Muscle of leg (tissue), 11 donors: ENCODE results near the gene DUSP12. TPM values are rescaled to one million over a fixed set of nuclear protein-coding genes. Genes with fewer than 3 reads are reported as not detected.

Experiments
- DNase-seq: peaks from one replicate; pipeline ENCODE4 v3.0.0; 2013
- H3K27ac ChIP-seq: one replicate; pipeline ENCODE4 v1.5.1; 2013; ENCODE audit warnings: mild to moderate bottlenecking, low read length, control low read depth
- H3K27me3 ChIP-seq: one replicate; pipeline ENCODE4 v1.6.1; 2013; ENCODE audit warnings: low read length; ENCODE audit not compliant: control insufficient read depth, insufficient read depth
- H3K36me3 ChIP-seq: one replicate; pipeline ENCODE4 v1.6.1; 2013; ENCODE audit warnings: low read length; ENCODE audit not compliant: control insufficient read depth, insufficient read depth
- H3K4me1 ChIP-seq: one replicate; pipeline ENCODE4 v1.6.1; 2013; ENCODE audit warnings: low read length; ENCODE audit not compliant: control insufficient read depth, insufficient read depth
- H3K4me3 ChIP-seq: one replicate; pipeline ENCODE4 v1.5.1; 2013; ENCODE audit warnings: low read length, control low read depth
- H3K9me3 ChIP-seq: replicated peaks from 2 replicates; pipeline ENCODE4 v1.6.1; 2013; ENCODE audit warnings: low read depth, low read length; ENCODE audit not compliant: control insufficient read depth
- WGBS: methylation state at CpG from one replicate; pipeline ENCODE4 v1.1.5; 2013; ENCODE audit warnings: missing lambda C conversion rate; ENCODE audit not compliant: insufficient coverage; 5-methylcytosine and 5-hydroxymethylcytosine counted together
- polyA plus RNA-seq, 8 donors: library from polyadenylated mRNA; unstranded; fragments of 120-200 nt; gene quantifications; one replicate each; pipeline versions ENCODE4 v1.2.1 to v1.2.3, GENCODE V29; 2013; ENCODE audit warnings: inconsistent platforms in 1 of 8, low replicate concordance in 1 of 8; ENCODE audit not compliant: insufficient read length in 8 of 8, insufficient read depth in 1 of 8
- total RNA-seq: library from RNA; stranded (reverse); fragments of 120-200 nt; gene quantifications from one replicate; pipeline ENCODE4 v1.2.4, GENCODE V29; 2013

The DUSP12 gene
- total and polyA plus RNA-seq, 9 donors, result 21.6 to 32.3 (median 23.6) TPM

DNA sequence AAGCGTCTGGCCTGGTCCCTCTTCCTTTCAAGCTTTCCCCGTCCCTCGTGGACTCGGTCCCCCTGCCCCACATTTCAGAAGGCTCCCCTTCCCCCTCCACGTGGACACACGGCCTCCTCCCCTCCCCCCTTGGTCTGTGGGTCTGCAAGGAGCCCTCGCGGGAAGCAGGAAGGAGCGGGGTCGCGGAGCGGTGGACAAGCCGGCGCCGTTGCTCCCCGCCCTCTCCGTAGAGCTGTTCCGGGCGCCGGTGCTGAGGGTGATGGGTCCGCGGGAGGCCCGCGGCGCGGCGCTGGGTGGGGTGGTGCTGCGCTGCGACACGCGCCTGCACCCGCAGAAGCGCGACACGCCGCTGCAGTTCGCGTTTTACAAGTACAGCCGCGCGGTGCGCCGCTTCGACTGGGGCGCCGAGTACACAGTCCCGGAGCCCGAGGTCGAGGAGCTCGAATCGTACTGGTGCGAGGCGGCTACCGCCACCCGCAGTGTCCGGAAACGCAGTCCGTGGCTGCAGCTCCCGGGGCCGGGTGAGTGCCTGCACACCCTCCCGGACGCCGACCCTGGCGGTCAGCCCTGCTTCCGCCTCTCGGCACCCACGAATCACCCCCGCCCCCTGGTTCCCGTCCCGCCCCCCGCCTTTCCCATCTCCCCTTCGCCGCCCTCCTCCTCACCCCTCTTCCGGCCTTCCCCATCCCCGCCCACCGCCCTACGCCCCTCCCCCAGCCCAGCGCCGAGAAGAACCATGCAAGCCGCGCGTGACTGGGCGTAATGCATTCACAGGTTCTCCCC is 22.9 kb upstream of the DUSP12 start:
- DNase-seq, result peak; percentile 94
- Histone ChIP-seq H3K27me3 (peaks cover 29% of the 10 kb centered on the region), H3K4me3 (peak overlapping the region; percentile 69), H3K36me3 (no peaks in the 10 kb centered on the region), H3K9me3 (no peaks in the 10 kb centered on the region), H3K27ac (peak overlapping the region; percentile 93), H3K4me1 (peaks cover 10% of the 10 kb centered on the region)
- WGBS, result under 1% methylated on average over 64 of the region's 83 CpGs

GRCh38 chr1:161727256-161727924 is 22.2 kb upstream of the DUSP12 start:
- peaks cover 10% of the 10 kb centered on the region for H3K4me1 ChIP-seq
- peak; percentile 43 for DNase-seq
- peak overlapping the region; percentile 93 for H3K27ac ChIP-seq
- under 1% methylated on average over 26 of the region's 38 CpGs for whole genome bisulfite sequencing
- H3K36me3 ChIP-seq, result no peaks in the 10 kb centered on the region
- H3K9me3 ChIP-seq, result no peaks in the 10 kb centered on the region
- H3K27me3 ChIP-seq, result peaks cover 28% of the 10 kb centered on the region
- H3K4me3 ChIP-seq, result peak overlapping the region; percentile 69

GRCh38 chr1:161728376-161729226 is 21.0 kb upstream of the DUSP12 start:
- Histone ChIP-seq H3K27ac (no peak overlapping the region), H3K4me1 (peaks cover 10% of the 10 kb centered on the region), H3K27me3 (peaks cover 18% of the 10 kb centered on the region), H3K36me3 (no peaks in the 10 kb centered on the region), H3K9me3 (no peaks in the 10 kb centered on the region), H3K4me3 (no peak overlapping the region)
- DNase-seq, result no peak
- 83% methylated on average over 2 of the region's 7 CpGs for WGBS

- WGBS, result no CpG with 5 or more reads among the region's 6 CpGs
- H3K27ac ChIP-seq, result no peak overlapping the region
- no peak for DNase-seq
- no peaks in the 10 kb centered on the region for H3K36me3 ChIP-seq
- peaks cover 10% of the 10 kb centered on the region for H3K4me1 ChIP-seq
- H3K9me3 ChIP-seq, result no peaks in the 10 kb centered on the region
- H3K27me3 ChIP-seq, result peaks cover 11% of the 10 kb centered on the region
- no peak overlapping the region for H3K4me3 ChIP-seq
Measured at GRCh38 chr1:161730050-161730564, 19.5 kb upstream of the DUSP12 start.

DNA sequence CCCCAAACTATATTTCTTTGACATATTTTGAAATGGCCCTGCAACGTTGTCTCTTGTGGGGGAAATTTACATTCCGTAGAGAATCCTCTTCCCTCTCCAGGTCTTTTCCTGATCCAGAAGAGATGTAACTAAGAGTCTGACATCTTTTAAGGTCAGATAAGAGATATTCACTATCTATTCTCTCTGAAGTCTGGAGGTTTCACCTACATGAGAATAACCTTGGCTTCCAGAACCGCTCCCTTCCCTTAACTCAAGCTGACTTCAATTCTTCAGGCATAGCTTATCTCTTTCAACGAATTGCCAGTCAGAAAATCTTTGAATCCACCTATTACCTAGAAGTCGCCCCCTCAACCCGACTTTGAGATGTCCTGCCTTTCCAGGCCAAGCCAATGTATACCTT is 18.3 kb upstream of the DUSP12 start:
- peaks cover 13% of the 10 kb centered on the region for H3K27me3 ChIP-seq
- no peak overlapping the region for H3K4me3 ChIP-seq

DNA sequence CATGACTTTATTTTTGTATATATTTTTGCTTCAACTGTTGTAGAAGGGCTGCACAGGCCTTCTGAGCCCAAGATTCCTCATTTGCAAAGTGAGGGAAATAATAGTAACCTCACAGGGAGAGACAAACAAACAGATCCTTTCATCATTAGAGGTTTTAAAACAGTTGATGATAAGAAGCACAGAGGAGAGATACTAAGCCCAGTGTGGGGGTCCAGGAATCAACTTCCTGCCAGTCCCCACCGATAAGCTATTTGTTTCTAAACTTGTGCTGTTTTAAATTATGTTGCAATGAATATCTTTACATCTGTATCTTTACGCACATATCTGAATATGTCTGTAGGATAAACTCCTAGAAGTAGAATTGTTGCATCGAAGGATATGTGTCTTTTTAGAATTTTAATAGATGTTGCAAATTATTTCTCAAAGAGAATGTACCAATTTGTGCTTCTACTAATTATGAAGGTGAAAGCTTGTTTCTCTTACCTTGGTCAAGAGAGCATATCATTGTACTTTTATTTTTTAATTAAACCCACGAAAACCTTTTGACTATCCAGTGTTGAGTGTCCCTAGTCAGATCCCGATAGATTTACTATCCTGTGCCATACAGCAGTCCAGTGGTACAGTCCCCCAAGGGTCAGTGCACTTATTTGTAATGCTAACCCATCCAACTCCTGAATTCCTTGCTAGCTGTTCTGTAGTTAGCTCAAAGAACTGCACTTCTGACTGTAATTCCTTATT is 17.4 kb upstream of the DUSP12 start:
- H3K36me3 ChIP-seq, result no peaks in the 10 kb centered on the region
- no peaks in the 10 kb centered on the region for H3K9me3 ChIP-seq
- H3K4me3 ChIP-seq, result no peak overlapping the region
- 95% methylated on average over 2 of the region's 5 CpGs for WGBS
- DNase-seq, result no peak
- peaks cover 4% of the 10 kb centered on the region for H3K4me1 ChIP-seq
- H3K27me3 ChIP-seq, result peaks cover 13% of the 10 kb centered on the region
- no peak overlapping the region for H3K27ac ChIP-seq

More for the DNA sequence above, 18.3 kb upstream of the DUSP12 start:
- no peak for DNase-seq
- Histone ChIP-seq H3K27ac (no peak overlapping the region), H3K4me1 (peaks cover 4% of the 10 kb centered on the region), H3K36me3 (no peaks in the 10 kb centered on the region), H3K9me3 (no peaks in the 10 kb centered on the region)
- WGBS, result 67% methylated on average over 1 of the region's 6 CpGs

- Histone ChIP-seq H3K9me3 (no peaks in the 10 kb centered on the region), H3K27ac (no peak overlapping the region), H3K27me3 (peaks cover 13% of the 10 kb centered on the region), H3K4me3 (no peak overlapping the region), H3K36me3 (no peaks in the 10 kb centered on the region), H3K4me1 (no peaks in the 10 kb centered on the region)
- WGBS, result no CpG with 5 or more reads among the region's 1 CpG
- DNase-seq, result peak; percentile 77
Measured at GRCh38 chr1:161733526-161733925, 16.1 kb upstream of the DUSP12 start.

GRCh38 chr1:161735837-161736236 is 13.7 kb upstream of the DUSP12 start:
- 88% methylated on average over 1 of the region's 3 CpGs for WGBS
- Histone ChIP-seq H3K4me1 (no peaks in the 10 kb centered on the region), H3K27me3 (peaks cover 9% of the 10 kb centered on the region), H3K27ac (no peak overlapping the region), H3K9me3 (no peaks in the 10 kb centered on the region), H3K36me3 (no peaks in the 10 kb centered on the region), H3K4me3 (no peak overlapping the region)
- DNase-seq, result no peak

DNA sequence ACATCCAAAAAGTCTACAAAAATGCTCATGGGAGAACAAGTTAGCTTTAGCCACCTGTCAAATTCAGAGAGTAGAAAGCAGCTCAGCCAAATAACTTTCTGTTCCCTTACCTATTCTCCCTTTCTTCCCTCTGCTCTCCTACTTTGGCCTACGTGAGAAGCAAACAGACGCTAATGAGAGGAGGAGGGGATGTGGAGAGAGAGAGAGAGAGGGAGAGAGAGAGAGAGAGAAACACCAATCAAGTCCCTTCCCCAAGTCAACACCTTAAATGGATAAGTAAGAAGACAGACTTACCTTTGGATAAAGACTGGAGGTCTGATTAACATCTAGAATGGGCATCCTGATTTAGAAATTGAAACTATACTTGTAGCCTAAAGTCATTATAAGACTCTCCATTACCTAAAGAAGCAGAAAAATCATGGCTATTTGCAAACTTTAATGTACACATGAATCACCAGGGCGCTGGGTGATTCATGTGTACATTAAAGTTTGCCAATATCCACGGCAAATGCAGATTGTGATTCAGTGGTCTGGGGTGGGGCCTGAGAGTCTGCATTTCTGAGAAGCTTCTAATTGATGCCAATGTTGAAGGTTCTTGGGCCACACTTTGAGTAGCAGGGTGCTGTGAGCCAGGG is 13.1 kb upstream of the DUSP12 start:
- no peaks in the 10 kb centered on the region for H3K9me3 ChIP-seq
- 57% methylated on average over 1 of the region's 4 CpGs for WGBS
- H3K36me3 ChIP-seq, result no peaks in the 10 kb centered on the region
- H3K4me1 ChIP-seq, result no peaks in the 10 kb centered on the region
- DNase-seq, result no peak
- H3K4me3 ChIP-seq, result no peak overlapping the region
- peaks cover 7% of the 10 kb centered on the region for H3K27me3 ChIP-seq
- no peak overlapping the region for H3K27ac ChIP-seq
